GM12878 (cell line): Measurements from ENCODE around the gene ZNF276. TPM values are rescaled to one million over a fixed set of nuclear protein-coding genes. Genes with fewer than 3 reads are reported as not detected.

Source experiments
- FOXM1 ChIP-seq: IDR thresholded peaks from 2 replicates; pipeline ENCODE4 v1.6.1; 2012; ENCODE audit warnings: low read depth, mild to moderate bottlenecking, inconsistent platforms, low read length, moderate library complexity
- JUNB ChIP-seq: IDR thresholded peaks from 2 replicates; pipeline ENCODE4 v1.6.1; 2016; ENCODE audit warnings: antibody characterized with exemption, mild to moderate bottlenecking
- KAT2A ChIP-seq: conservative IDR thresholded peaks from 2 replicates; pipeline ENCODE4 v1.6.1; 2011; ENCODE audit warnings: low read depth, low read length; ENCODE audit not compliant: control insufficient read depth
- MTA2 ChIP-seq: fragments of 450-650 bp; IDR thresholded peaks from 2 replicates; pipeline ENCODE4 v1.6.1; 2016; ENCODE audit warnings: low read depth, mild to moderate bottlenecking, moderate library complexity
- MYB ChIP-seq: fragments of 150-350 bp; IDR thresholded peaks from 2 replicates; pipeline ENCODE4 v1.6.1; 2014; ENCODE audit warnings: mild to moderate bottlenecking, low read depth, low read length, borderline replicate concordance
- NFIC ChIP-seq: IDR thresholded peaks from 2 replicates; pipeline ENCODE4 v1.6.1; 2012; ENCODE audit warnings: low read depth, mild to moderate bottlenecking, inconsistent platforms, low read length, moderate library complexity
- NR2F1 ChIP-seq: fragments of 450-650 bp; conservative IDR thresholded peaks from 2 replicates; pipeline ENCODE4 v1.6.1; 2017; ENCODE audit warnings: mild to moderate bottlenecking
- PAX8 ChIP-seq: fragments of 450-650 bp; IDR thresholded peaks from 2 replicates; pipeline ENCODE4 v1.6.1; 2017; ENCODE audit warnings: mild to moderate bottlenecking, moderate library complexity
- PML ChIP-seq: IDR thresholded peaks from 2 replicates; pipeline ENCODE4 v1.6.1; 2012; ENCODE audit warnings: low read length, inconsistent platforms
- POLR2AphosphoS2 ChIP-seq: IDR thresholded peaks from 2 replicates; pipeline ENCODE4 v1.6.1; 2011; ENCODE audit warnings: low read depth, mild to moderate bottlenecking, low read length, improper control_type of control experiment, moderate library complexity
- RAD51 ChIP-seq: fragments of 450-650 bp; IDR thresholded peaks from 2 replicates; pipeline ENCODE4 v1.6.1; 2016; ENCODE audit warnings: moderate library complexity, mild to moderate bottlenecking, inconsistent platforms
- RBBP5 ChIP-seq: fragments of 200-600 bp; sonication (generic); conservative IDR thresholded peaks from 2 replicates; pipeline ENCODE4 v1.6.1; 2016
- SIX5 ChIP-seq: IDR thresholded peaks from 2 replicates; pipeline ENCODE4 v1.6.1; 2011; ENCODE audit warnings: mild to moderate bottlenecking, low read depth, low read length, moderate library complexity; ENCODE audit not compliant: severe bottlenecking
- SMAD5 ChIP-seq: IDR thresholded peaks from 2 replicates; pipeline ENCODE4 v1.6.1; 2016; ENCODE audit warnings: antibody characterized with exemption, low read depth
- SMARCA5 ChIP-seq: fragments of 450-650 bp; IDR thresholded peaks from 2 replicates; pipeline ENCODE4 v1.6.1; 2017; ENCODE audit warnings: mild to moderate bottlenecking
- SMC3 ChIP-seq: IDR thresholded peaks from 2 replicates; pipeline ENCODE4 v1.6.1; 2011; ENCODE audit warnings: low read length, improper control_type of control experiment, borderline replicate concordance
- TARDBP ChIP-seq: IDR thresholded peaks from 2 replicates; pipeline ENCODE4 v1.6.1; 2016; ENCODE audit warnings: borderline replicate concordance
- YBX1 ChIP-seq: fragments of 450-650 bp; IDR thresholded peaks from 2 replicates; pipeline ENCODE4 v1.6.1; 2016; ENCODE audit warnings: antibody characterized with exemption
- ZBED1 ChIP-seq: IDR thresholded peaks from 2 replicates; pipeline ENCODE4 v1.6.1; 2016; ENCODE audit warnings: borderline replicate concordance
- ZZZ3 ChIP-seq: IDR thresholded peaks from 2 replicates; pipeline ENCODE4 v1.6.1; 2011; ENCODE audit warnings: low read depth; ENCODE audit not compliant: control insufficient read depth, insufficient read length
- polyA plus RNA-seq, 11 experiments: library from polyadenylated mRNA; depleted of rRNA in 4 of 11; unstranded in 6 of 11; stranded (reverse) in 5 of 11; fragments of >200 nt; fragmentation: Nextera tagmentation in 4 of 11; fragmentation: Illumina TruSeq in 1 of 11; extraction: Ambion mirVana in 4 of 11; extraction: Trizol in 1 of 11; gene quantifications; 1 replicate in 1 of 11; 2 replicates in 10 of 11; pipeline versions ENCODE4 v1.2.1 to v1.2.3, GENCODE V29; 2011 to 2016; ENCODE audit warnings: inconsistent platforms in 2 of 11, missing spikeins in 2 of 11, low read depth in 1 of 11
- total RNA-seq, 4 experiments: library from RNA; depleted of rRNA in 3 of 4; stranded (reverse); fragments of >200 nt in 3 of 4; fragmentation: Illumina TruSeq in 1 of 4; extraction: Trizol in 1 of 4; gene quantifications; 2 replicates each; pipeline versions ENCODE4 v1.2.1 to v1.2.3, GENCODE V29; 2013 to 2021
- TF ChIP-seq, protein P1 (sequence below): IDR thresholded peaks from 2 replicates; pipeline ENCODE4 v1.6.1; 2012; ENCODE audit warnings: low read depth, low read length, improper control_type of control experiment
- TF ChIP-seq, protein P2 (sequence below): IDR thresholded peaks from 2 replicates; pipeline ENCODE4 v1.6.1; 2011; ENCODE audit warnings: low read depth, mild to moderate bottlenecking, low read length, moderate library complexity, borderline replicate concordance; ENCODE audit errors: extremely low read depth
- TF ChIP-seq, protein P3 (sequence below): IDR thresholded peaks from 2 replicates; pipeline ENCODE4 v1.6.1; 2011; ENCODE audit warnings: mild to moderate bottlenecking, low read depth, low read length, moderate library complexity; ENCODE audit not compliant: insufficient replicate concordance
- TF ChIP-seq, protein P4 (sequence below): IDR thresholded peaks from 2 replicates; pipeline ENCODE4 v1.6.1; 2011; ENCODE audit warnings: borderline replicate concordance, low read depth, mild to moderate bottlenecking, moderate library complexity, mixed read lengths, low read length; ENCODE audit not compliant: insufficient read depth; ENCODE audit errors: extremely low read length
- TF ChIP-seq, protein P5 (sequence below): fragments of 450-650 bp; IDR thresholded peaks from 2 replicates; pipeline ENCODE4 v1.6.1; 2017; ENCODE audit warnings: mild to moderate bottlenecking, moderate library complexity

ZNF276 gene
- total and polyA plus RNA-seq, 10 of the 15 experiments (the other 5 are each of a cell fraction or from before 2014, with no cell fraction given): 0.27 to 22.7 (median 8.7) TPM

DNA sequence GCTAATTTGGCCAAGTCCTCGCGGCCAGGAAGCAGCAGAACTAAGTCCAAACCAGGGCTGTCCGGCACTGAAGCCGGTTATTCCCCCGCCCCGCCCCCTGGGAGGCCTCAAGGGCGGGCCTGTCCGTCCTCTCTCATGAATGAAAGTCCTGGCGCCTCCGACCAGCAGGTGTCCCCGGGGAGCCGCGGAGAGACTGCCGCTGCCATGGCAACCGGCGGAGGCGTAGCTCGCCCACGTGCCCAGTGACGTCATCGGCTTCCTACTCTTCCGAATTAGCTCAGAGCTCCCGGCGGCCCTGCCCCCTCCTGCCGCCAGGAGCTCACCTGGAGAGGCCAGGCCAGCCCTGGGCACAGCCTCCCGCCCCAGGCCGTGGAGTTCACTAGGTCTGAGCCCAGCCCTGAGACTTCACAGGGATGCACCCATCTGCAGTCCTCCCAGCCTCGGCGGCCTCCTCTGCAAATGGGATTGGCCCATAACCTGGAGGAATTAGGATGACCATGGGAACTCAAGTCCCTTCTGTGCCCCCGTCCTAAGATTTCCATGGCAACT is 21.2 kb upstream of the ZNF276 start (continued):
- TF ChIP-seq, protein P1, sequence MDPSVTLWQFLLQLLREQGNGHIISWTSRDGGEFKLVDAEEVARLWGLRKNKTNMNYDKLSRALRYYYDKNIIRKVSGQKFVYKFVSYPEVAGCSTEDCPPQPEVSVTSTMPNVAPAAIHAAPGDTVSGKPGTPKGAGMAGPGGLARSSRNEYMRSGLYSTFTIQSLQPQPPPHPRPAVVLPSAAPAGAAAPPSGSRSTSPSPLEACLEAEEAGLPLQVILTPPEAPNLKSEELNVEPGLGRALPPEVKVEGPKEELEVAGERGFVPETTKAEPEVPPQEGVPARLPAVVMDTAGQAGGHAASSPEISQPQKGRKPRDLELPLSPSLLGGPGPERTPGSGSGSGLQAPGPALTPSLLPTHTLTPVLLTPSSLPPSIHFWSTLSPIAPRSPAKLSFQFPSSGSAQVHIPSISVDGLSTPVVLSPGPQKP: peak; percentile 38; the same call in 1 of the 2 replicates
- TF ChIP-seq, protein P2, sequence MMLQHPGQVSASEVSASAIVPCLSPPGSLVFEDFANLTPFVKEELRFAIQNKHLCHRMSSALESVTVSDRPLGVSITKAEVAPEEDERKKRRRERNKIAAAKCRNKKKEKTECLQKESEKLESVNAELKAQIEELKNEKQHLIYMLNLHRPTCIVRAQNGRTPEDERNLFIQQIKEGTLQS: peak; percentile 90; the same call in 1 of the 2 replicates
- TF ChIP-seq PML (no peak), TARDBP (peak; percentile 58; the same call in 1 of the 2 replicates), KAT2A (no peak), NR2F1 (no peak), POLR2AphosphoS2 (no peak), RAD51 (peak; percentile 91), ZZZ3 (no peak), MYB (no peak), SMAD5 (no peak), MTA2 (no peak; the same call in 1 of the 2 replicates), SMARCA5 (no peak), ZBED1 (no peak), SIX5 (no peak), JUNB (peak; percentile 30; the same call in 1 of the 2 replicates), PAX8 (no peak), SMC3 (peak; percentile 58; the same call in 1 of the 2 replicates), NFIC (no peak), YBX1 (no peak), FOXM1 (no peak), RBBP5 (no peak)
- TF ChIP-seq, protein P3, sequence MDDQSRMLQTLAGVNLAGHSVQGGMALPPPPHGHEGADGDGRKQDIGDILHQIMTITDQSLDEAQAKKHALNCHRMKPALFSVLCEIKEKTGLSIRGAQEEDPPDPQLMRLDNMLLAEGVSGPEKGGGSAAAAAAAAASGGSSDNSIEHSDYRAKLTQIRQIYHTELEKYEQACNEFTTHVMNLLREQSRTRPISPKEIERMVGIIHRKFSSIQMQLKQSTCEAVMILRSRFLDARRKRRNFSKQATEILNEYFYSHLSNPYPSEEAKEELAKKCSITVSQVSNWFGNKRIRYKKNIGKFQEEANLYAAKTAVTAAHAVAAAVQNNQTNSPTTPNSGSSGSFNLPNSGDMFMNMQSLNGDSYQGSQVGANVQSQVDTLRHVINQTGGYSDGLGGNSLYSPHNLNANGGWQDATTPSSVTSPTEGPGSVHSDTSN: peak; percentile 36
- TF ChIP-seq, protein P4, sequence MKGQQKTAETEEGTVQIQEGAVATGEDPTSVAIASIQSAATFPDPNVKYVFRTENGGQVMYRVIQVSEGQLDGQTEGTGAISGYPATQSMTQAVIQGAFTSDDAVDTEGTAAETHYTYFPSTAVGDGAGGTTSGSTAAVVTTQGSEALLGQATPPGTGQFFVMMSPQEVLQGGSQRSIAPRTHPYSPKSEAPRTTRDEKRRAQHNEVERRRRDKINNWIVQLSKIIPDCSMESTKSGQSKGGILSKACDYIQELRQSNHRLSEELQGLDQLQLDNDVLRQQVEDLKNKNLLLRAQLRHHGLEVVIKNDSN: peak; percentile 97
- TF ChIP-seq, protein P5, sequence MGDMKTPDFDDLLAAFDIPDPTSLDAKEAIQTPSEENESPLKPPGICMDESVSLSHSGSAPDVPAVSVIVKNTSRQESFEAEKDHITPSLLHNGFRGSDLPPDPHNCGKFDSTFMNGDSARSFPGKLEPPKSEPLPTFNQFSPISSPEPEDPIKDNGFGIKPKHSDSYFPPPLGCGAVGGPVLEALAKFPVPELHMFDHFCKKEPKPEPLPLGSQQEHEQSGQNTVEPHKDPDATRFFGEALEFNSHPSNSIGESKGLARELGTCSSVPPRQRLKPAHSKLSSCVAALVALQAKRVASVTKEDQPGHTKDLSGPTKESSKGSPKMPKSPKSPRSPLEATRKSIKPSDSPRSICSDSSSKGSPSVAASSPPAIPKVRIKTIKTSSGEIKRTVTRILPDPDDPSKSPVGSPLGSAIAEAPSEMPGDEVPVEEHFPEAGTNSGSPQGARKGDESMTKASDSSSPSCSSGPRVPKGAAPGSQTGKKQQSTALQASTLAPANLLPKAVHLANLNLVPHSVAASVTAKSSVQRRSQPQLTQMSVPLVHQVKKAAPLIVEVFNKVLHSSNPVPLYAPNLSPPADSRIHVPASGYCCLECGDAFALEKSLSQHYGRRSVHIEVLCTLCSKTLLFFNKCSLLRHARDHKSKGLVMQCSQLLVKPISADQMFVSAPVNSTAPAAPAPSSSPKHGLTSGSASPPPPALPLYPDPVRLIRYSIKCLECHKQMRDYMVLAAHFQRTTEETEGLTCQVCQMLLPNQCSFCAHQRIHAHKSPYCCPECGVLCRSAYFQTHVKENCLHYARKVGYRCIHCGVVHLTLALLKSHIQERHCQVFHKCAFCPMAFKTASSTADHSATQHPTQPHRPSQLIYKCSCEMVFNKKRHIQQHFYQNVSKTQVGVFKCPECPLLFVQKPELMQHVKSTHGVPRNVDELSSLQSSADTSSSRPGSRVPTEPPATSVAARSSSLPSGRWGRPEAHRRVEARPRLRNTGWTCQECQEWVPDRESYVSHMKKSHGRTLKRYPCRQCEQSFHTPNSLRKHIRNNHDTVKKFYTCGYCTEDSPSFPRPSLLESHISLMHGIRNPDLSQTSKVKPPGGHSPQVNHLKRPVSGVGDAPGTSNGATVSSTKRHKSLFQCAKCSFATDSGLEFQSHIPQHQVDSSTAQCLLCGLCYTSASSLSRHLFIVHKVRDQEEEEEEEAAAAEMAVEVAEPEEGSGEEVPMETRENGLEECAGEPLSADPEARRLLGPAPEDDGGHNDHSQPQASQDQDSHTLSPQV: no peak; the same call in 1 of the 2 replicates
